Measurements from ENCODE around the gene INTS4.
"Not testable (repeated sequence)": the region's sequence is repeated elsewhere in the genome, so short reads cannot be mapped to it uniquely, and the experiment has no call there.

INTS4 gene

GRCh38 chr11:77942465-77942864 lies 52.0 kb downstream of the INTS4 start:
- not testable (repeated sequence) for DNase-seq

- DNase-seq, result not testable (repeated sequence)
Measured at GRCh38 chr11:77933596-77933995, 60.9 kb downstream of the INTS4 start.

- not testable (repeated sequence) for DNase-seq
Measured at GRCh38 chr11:77930334-77931208, 63.9 kb downstream of the INTS4 start.

GRCh38 chr11:77917713-77918112 lies 76.8 kb downstream of the INTS4 start:
- DNase-seq, result not testable (repeated sequence)

- DNase-seq, result peak; percentile 20 to 67 (median 33)
Measured at GRCh38 chr11:77914307-77914791, 80.1 kb downstream of the INTS4 start.

- DNase-seq, result peak in 2 of 3 experiments; percentile 33 to 49
Measured at GRCh38 chr11:77913608-77914306, 80.7 kb downstream of the INTS4 start.

- not testable (repeated sequence) for DNase-seq
Measured at GRCh38 chr11:77910828-77911227, 83.6 kb downstream of the INTS4 start.

GRCh38 chr11:77909277-77909676 lies 85.2 kb downstream of the INTS4 start:
- no peak for DNase-seq

- no peak for DNase-seq
Measured at GRCh38 chr11:77908835-77909234, 85.6 kb downstream of the INTS4 start.

- DNase-seq, result not testable (repeated sequence)
Measured at GRCh38 chr11:77894949-77895348, 99.5 kb downstream of the INTS4 start.

- not testable (repeated sequence) for DNase-seq
Measured at GRCh38 chr11:77891703-77892102, 102.8 kb downstream of the INTS4 start.

- DNase-seq, result not testable (repeated sequence)
Measured at GRCh38 chr11:77891256-77891655, 103.2 kb downstream of the INTS4 start.

GRCh38 chr11:77890619-77891056 lies 103.8 kb downstream of the INTS4 start:
- DNase-seq, result peak in 1 of 3 experiments; percentile 45

- DNase-seq, result not testable (repeated sequence)
Measured at GRCh38 chr11:77890100-77890614, 104.3 kb downstream of the INTS4 start.

GRCh38 chr11:77889045-77889444 lies 105.4 kb downstream of the INTS4 start:
- not testable (repeated sequence) for DNase-seq

- no peak for DNase-seq
Measured at GRCh38 chr11:77886401-77886800, 108.1 kb downstream of the INTS4 start.

GRCh38 chr11:77884829-77885190 lies 109.7 kb downstream of the INTS4 start:
- DNase-seq, result no peak

- DNase-seq, result no peak
Measured at GRCh38 chr11:77884186-77884828, 110.2 kb downstream of the INTS4 start.

GRCh38 chr11:77883775-77884174 lies 110.7 kb downstream of the INTS4 start:
- no peak for DNase-seq

- no peak for DNase-seq
Measured at GRCh38 chr11:77882396-77882795, 112.1 kb downstream of the INTS4 start.

GRCh38 chr11:77879218-77879617 lies 115.2 kb downstream of the INTS4 start:
- DNase-seq, result peak in 1 of 3 experiments; percentile 5

GRCh38 chr11:77878247-77878646 lies 116.2 kb downstream of the INTS4 start:
- not testable (repeated sequence) for DNase-seq

GRCh38 chr11:77876045-77876444 lies 118.4 kb downstream of the INTS4 start:
- no peak for DNase-seq
